ENCODE data around the gene OPCML.

GRCh38 chr11:132623511-132623910 is 908.8 kb downstream of the OPCML start:
- TF ChIP-seq CTCF (conservative IDR thresholded peaks at IDR 0.05 in 1 of 2, IDR thresholded peaks at IDR 0.05 in 1 of 2; ENCODE audit: low read depth in 1 of 2, low read length in 2 of 2) (no peak), EZH2 (IDR thresholded peaks at IDR 0.05; ENCODE audit: low read length, missing control alignments) (no peak)
